ENCODE results near the gene TIMP2.
"Not testable (repeated sequence)": the region's sequence is repeated elsewhere in the genome, so short reads cannot be mapped to it uniquely, and the experiment has no call there.

TIMP2 gene

GRCh38 chr17:78913115-78913514 lies 12.1 kb downstream of the TIMP2 start:
- DNase-seq (ENCODE audit: low read depth): no peak
- no peak overlapping the region for H3K4me3 ChIP-seq (ENCODE audit: low read depth, low read length)
- TF ChIP-seq CTCF (conservative IDR thresholded peaks at IDR 0.05; ENCODE audit: low read depth, low read length): no peak

- no peak for TF ChIP-seq CTCF (conservative IDR thresholded peaks at IDR 0.05; ENCODE audit: low read depth, low read length)
- no peak overlapping the region for H3K4me3 ChIP-seq (ENCODE audit: low read depth, low read length)
- DNase-seq (ENCODE audit: low read depth): no peak
Observed at GRCh38 chr17:78912082-78912481, 13.1 kb downstream of the TIMP2 start.

- H3K4me3 ChIP-seq (ENCODE audit: low read depth, low read length); DNase-seq (ENCODE audit: low read depth): not testable (repeated sequence)
Observed at GRCh38 chr17:78911543-78911942, 13.6 kb downstream of the TIMP2 start.

GRCh38 chr17:78910497-78911284 lies 14.5 kb downstream of the TIMP2 start:
- TF ChIP-seq CTCF (conservative IDR thresholded peaks at IDR 0.05; ENCODE audit: low read depth, low read length): no peak
- no peak for DNase-seq (ENCODE audit: low read depth)
- H3K4me3 ChIP-seq (ENCODE audit: low read depth, low read length): no peak overlapping the region

- no peak for DNase-seq (ENCODE audit: low read depth)
- no peak overlapping the region for H3K4me3 ChIP-seq (ENCODE audit: low read depth, low read length)
- TF ChIP-seq CTCF (conservative IDR thresholded peaks at IDR 0.05; ENCODE audit: low read depth, low read length): no peak
Observed at GRCh38 chr17:78908426-78908825, 16.8 kb downstream of the TIMP2 start.

GRCh38 chr17:78905541-78905940 lies 19.6 kb downstream of the TIMP2 start:
- no peak for TF ChIP-seq CTCF (conservative IDR thresholded peaks at IDR 0.05; ENCODE audit: low read depth, low read length)
- no peak for DNase-seq (ENCODE audit: low read depth)
- H3K4me3 ChIP-seq (ENCODE audit: low read depth, low read length): no peak overlapping the region

- no peak for TF ChIP-seq CTCF (conservative IDR thresholded peaks at IDR 0.05; ENCODE audit: low read depth, low read length)
- no peak for DNase-seq (ENCODE audit: low read depth)
- no peak overlapping the region for H3K4me3 ChIP-seq (ENCODE audit: low read depth, low read length)
Observed at GRCh38 chr17:78905116-78905515, 20.1 kb downstream of the TIMP2 start.

Measured in choroid plexus epithelial cell (primary cell).